ENCODE data around the gene IGSF8.
"Not testable (repeated sequence)": the region's sequence is repeated elsewhere in the genome, so short reads cannot be mapped to it uniquely, and the experiment has no call there.

IGSF8 gene

GRCh38 chr1:160127865-160128523, 29.6 kb upstream of the IGSF8 start:
- in situ Hi-C loops (cut with MboI; ENCODE audit: low sequenced_read_pairs): no loop called here

GRCh38 chr1:160127381-160127780, 29.0 kb upstream of the IGSF8 start:
- in situ Hi-C loops (cut with MboI; ENCODE audit: low sequenced_read_pairs): no loop called here

GRCh38 chr1:160126342-160126741, 27.9 kb upstream of the IGSF8 start:
- in situ Hi-C loops (cut with MboI; ENCODE audit: low sequenced_read_pairs): not testable (repeated sequence)

GRCh38 chr1:160125746-160126145, 27.3 kb upstream of the IGSF8 start:
- in situ Hi-C loops (cut with MboI; ENCODE audit: low sequenced_read_pairs): no loop called here

- in situ Hi-C loops (cut with MboI; ENCODE audit: low sequenced_read_pairs): no loop called here
These were observed 26.5 kb upstream of the IGSF8 start for GRCh38 chr1:160124705-160125478.

GRCh38 chr1:160123726-160124125, 25.3 kb upstream of the IGSF8 start:
- in situ Hi-C loops (cut with MboI; ENCODE audit: low sequenced_read_pairs): no loop called here

- in situ Hi-C loops (cut with MboI; ENCODE audit: low sequenced_read_pairs): no loop called here
These were observed 24.6 kb upstream of the IGSF8 start for GRCh38 chr1:160122978-160123495.

- in situ Hi-C loops (cut with MboI; ENCODE audit: low sequenced_read_pairs): no loop called here
These were observed 23.0 kb upstream of the IGSF8 start for GRCh38 chr1:160121388-160121787.

- in situ Hi-C loops (cut with MboI; ENCODE audit: low sequenced_read_pairs): no loop called here
These were observed 22.4 kb upstream of the IGSF8 start for GRCh38 chr1:160120797-160121196.

- in situ Hi-C loops (cut with MboI; ENCODE audit: low sequenced_read_pairs): no loop called here
These were observed 20.5 kb upstream of the IGSF8 start for GRCh38 chr1:160118928-160119327.

- in situ Hi-C loops (cut with MboI; ENCODE audit: low sequenced_read_pairs): no loop called here
These were observed 19.3 kb upstream of the IGSF8 start for GRCh38 chr1:160117709-160118183.

GRCh38 chr1:160117300-160117699, 18.9 kb upstream of the IGSF8 start:
- in situ Hi-C loops (cut with MboI; ENCODE audit: low sequenced_read_pairs): no loop called here

- in situ Hi-C loops (cut with MboI; ENCODE audit: low sequenced_read_pairs): no loop called here
These were observed 18.1 kb upstream of the IGSF8 start for GRCh38 chr1:160116283-160117147.

GRCh38 chr1:160115545-160116282, 17.3 kb upstream of the IGSF8 start, which contains the start of gene ATP1A2:
TSS of gene ATP1A2 (plus strand) at chr1:160115759. CDS start at chr1:160115862, 103 bp downstream.
- in situ Hi-C loops (cut with MboI; ENCODE audit: low sequenced_read_pairs): no loop called here

GRCh38 chr1:160114085-160114484, 15.7 kb upstream of the IGSF8 start:
- in situ Hi-C loops (cut with MboI; ENCODE audit: low sequenced_read_pairs): no loop called here

- in situ Hi-C loops (cut with MboI; ENCODE audit: low sequenced_read_pairs): no loop called here
These were observed 15.0 kb upstream of the IGSF8 start for GRCh38 chr1:160113407-160113806.

- in situ Hi-C loops (cut with MboI; ENCODE audit: low sequenced_read_pairs): no loop called here
These were observed 13.9 kb upstream of the IGSF8 start for GRCh38 chr1:160112357-160112756.

- in situ Hi-C loops (cut with MboI; ENCODE audit: low sequenced_read_pairs): not testable (repeated sequence)
These were observed 13.0 kb upstream of the IGSF8 start for GRCh38 chr1:160111462-160111861.

GRCh38 chr1:160109686-160110085, 11.3 kb upstream of the IGSF8 start:
- in situ Hi-C loops (cut with MboI; ENCODE audit: low sequenced_read_pairs): no loop called here

Data from HL-60/S4 treated with phorbol 12-myristate 13-acetate at 8.2 ng/mL for 4 days and 3 days (cell line).